ENCODE data around the gene INTS11. TPM values are rescaled to one million over a fixed set of nuclear protein-coding genes. Genes with fewer than 3 reads are reported as not detected.
"Not testable (repeated sequence)": the region's sequence is repeated elsewhere in the genome, so short reads cannot be mapped to it uniquely, and the experiment has no call there.

The INTS11 gene
- total and polyA plus RNA-seq, 8 donors, result 59.5 to 520 (median 143) TPM

- Histone ChIP-seq H3K27me3 (no peaks in the 10 kb centered on the region), H3K27ac (peak overlapping the region in 2 of 5 donors; percentile 32 to 49), H3K4me3 (peak overlapping the region in 1 of 4 donors; percentile 25), H3K36me3 (peaks cover 0 to 25% (median 15%) of the 10 kb centered on the region in 4 donors), H3K9me3 (no peaks in the 10 kb centered on the region), H3K4me1 (peaks cover 29 to 47% (median 43%) of the 10 kb centered on the region in 4 donors)
- WGBS, 5 donors, result 31 to 42% (median 35%) methylated on average over 7 to 26 of the region's 26 CpGs
- no peak for TF ChIP-seq POLR2AphosphoS5 (IDR thresholded peaks at IDR 0.05)
- TF ChIP-seq EP300 (IDR thresholded peaks at IDR 0.05), result no peak
- peak in 5 of 7 experiments; percentile 80 to 98 (median 96) for TF ChIP-seq CTCF (IDR thresholded peaks at IDR 0.05)
- DNase-seq, result peak; percentile 78 to 85
- intact Hi-C loops (cut with DNase I; ENCODE audit: low total_unique reads), result no loop called here
Observed at GRCh38 chr1:1371746-1372711, 47.6 kb upstream of the INTS11 start.

GRCh38 chr1:1371364-1371745 lies 46.9 kb upstream of the INTS11 start:
- DNase-seq, result peak in 1 of 2 donors; percentile 51
- H3K4me1 ChIP-seq, result peaks cover 29 to 45% (median 42%) of the 10 kb centered on the region in 4 donors
- TF ChIP-seq POLR2A (IDR thresholded peaks at IDR 0.05) (no peak), CTCF (IDR thresholded peaks at IDR 0.05) (no peak), EP300 (IDR thresholded peaks at IDR 0.05) (no peak), POLR2AphosphoS5 (IDR thresholded peaks at IDR 0.05) (no peak)
- WGBS, 5 donors, result 56 to 73% (median 65%) methylated on average over 11 to 12 of the region's 12 CpGs
- H3K27me3 ChIP-seq, result no peaks in the 10 kb centered on the region
- H3K4me3 ChIP-seq, result peak overlapping the region in 1 of 4 donors; percentile 25
- intact Hi-C loops (cut with DNase I; ENCODE audit: low total_unique reads), result no loop called here
- H3K27ac ChIP-seq, result no peak overlapping the region
- H3K9me3 ChIP-seq, result no peaks in the 10 kb centered on the region
- H3K36me3 ChIP-seq, result peaks cover 0 to 25% (median 15%) of the 10 kb centered on the region in 4 donors

GRCh38 chr1:1370771-1371300 lies 46.4 kb upstream of the INTS11 start:
- no peak overlapping the region for H3K4me3 ChIP-seq
- H3K4me1 ChIP-seq, result peaks cover 25 to 40% (median 37%) of the 10 kb centered on the region in 4 donors
- peaks cover 0 to 25% (median 15%) of the 10 kb centered on the region in 4 donors for H3K36me3 ChIP-seq
- intact Hi-C loops (cut with DNase I; ENCODE audit: low total_unique reads), result no loop called here
- WGBS, 5 donors, result 78 to 85% (median 80%) methylated on average over 9 to 16 of the region's 16 CpGs
- no peak for DNase-seq
- no peaks in the 10 kb centered on the region for H3K27me3 ChIP-seq
- no peak overlapping the region for H3K27ac ChIP-seq
- no peaks in the 10 kb centered on the region for H3K9me3 ChIP-seq
- TF ChIP-seq CTCF (IDR thresholded peaks at IDR 0.05), result no peak
- TF ChIP-seq POLR2AphosphoS5 (IDR thresholded peaks at IDR 0.05), result no peak
- no peak for TF ChIP-seq EP300 (IDR thresholded peaks at IDR 0.05)

GRCh38 chr1:1370094-1370493 lies 45.6 kb upstream of the INTS11 start:
- Histone ChIP-seq H3K4me1 (peaks cover 24 to 39% (median 35%) of the 10 kb centered on the region in 4 donors), H3K36me3 (peaks cover 0 to 25% (median 15%) of the 10 kb centered on the region in 4 donors)
- H3K9me3 ChIP-seq; H3K27me3 ChIP-seq; H3K4me3 ChIP-seq; H3K27ac ChIP-seq; DNase-seq; intact Hi-C loops (cut with DNase I; ENCODE audit: low total_unique reads): not testable (repeated sequence)
- WGBS, 5 donors, result 86 to 96% (median 92%) methylated on average over 14 of the region's 14 CpGs

Measured in stomach (tissue), 9 donors.